RCC 7860 (cell line): ENCODE data around the gene RAC2.
"Not testable (repeated sequence)": the region's sequence is repeated elsewhere in the genome, so short reads cannot be mapped to it uniquely, and the experiment has no call there.

ENCODE experiments used
- DNase-seq: peaks from one replicate; pipeline ENCODE4 v3.0.0-alpha.2; 2015; ENCODE audit warnings: low spot score
- FAIRE-seq: peaks from 2 replicates; lab custom pipeline; 2012; peaks lifted over from hg19 to GRCh38; lab: Jason Lieb, UNC

The RAC2 gene

GRCh38 chr22:37206841-37207821 lies 36.9 kb downstream of the RAC2 start:
- no peak for FAIRE-seq

GRCh38 chr22:37206118-37206840 lies 37.8 kb downstream of the RAC2 start:
- DNase-seq (no peak), FAIRE-seq (no peak)

More at GRCh38 chr22:37206841-37207821, 36.9 kb downstream of the RAC2 start:
- DNase-seq, result no peak

- FAIRE-seq, result no peak
- no peak for DNase-seq
These were observed 39.0 kb downstream of the RAC2 start for GRCh38 chr22:37205046-37205445.

- FAIRE-seq, result no peak
- no peak for DNase-seq
These were observed 39.9 kb downstream of the RAC2 start for GRCh38 chr22:37204045-37204655.

GRCh38 chr22:37203354-37204044 lies 40.6 kb downstream of the RAC2 start:
- no peak for DNase-seq
- FAIRE-seq, result no peak

GRCh38 chr22:37202716-37203115 lies 41.4 kb downstream of the RAC2 start:
- FAIRE-seq (no peak), DNase-seq (no peak)

GRCh38 chr22:37202001-37202555 lies 42.0 kb downstream of the RAC2 start:
- DNase-seq (no peak), FAIRE-seq (no peak)

GRCh38 chr22:37201443-37201820 lies 42.6 kb downstream of the RAC2 start:
- not testable (repeated sequence) for FAIRE-seq, DNase-seq

GRCh38 chr22:37199760-37200108 lies 44.3 kb downstream of the RAC2 start:
- FAIRE-seq, result no peak

GRCh38 chr22:37199103-37199759 lies 44.8 kb downstream of the RAC2 start:
- FAIRE-seq, result peak; percentile 85
- peak; percentile 95 for DNase-seq

More at GRCh38 chr22:37199760-37200108, 44.3 kb downstream of the RAC2 start:
- DNase-seq, result no peak

- no peak for FAIRE-seq
- DNase-seq, result peak; percentile 59
These were observed 45.6 kb downstream of the RAC2 start for GRCh38 chr22:37198258-37199102.

GRCh38 chr22:37197451-37198257 lies 46.4 kb downstream of the RAC2 start:
- peak; percentile 86 for FAIRE-seq
- peak; percentile 90 for DNase-seq

GRCh38 chr22:37196539-37197450 lies 47.3 kb downstream of the RAC2 start:
- peak; percentile 41 for DNase-seq
- no peak for FAIRE-seq

GRCh38 chr22:37195921-37196320 lies 48.1 kb downstream of the RAC2 start:
- DNase-seq, result no peak
- no peak for FAIRE-seq

- FAIRE-seq (no peak), DNase-seq (no peak)
These were observed 49.3 kb downstream of the RAC2 start for GRCh38 chr22:37194750-37195149.

GRCh38 chr22:37193629-37194191 lies 50.4 kb downstream of the RAC2 start:
- DNase-seq (peak; percentile 39), FAIRE-seq (no peak)

- DNase-seq, result no peak
- no peak for FAIRE-seq
These were observed 51.3 kb downstream of the RAC2 start for GRCh38 chr22:37192741-37193140.
